ENCODE data around the gene ADAM10. TPM values are rescaled to one million over a fixed set of nuclear protein-coding genes. Genes with fewer than 3 reads are reported as not detected.

The ADAM10 gene
- total and polyA plus RNA-seq, 2 of the 4 experiments (the other 2 are of a cell fraction) = 110 to 185 TPM

DNA sequence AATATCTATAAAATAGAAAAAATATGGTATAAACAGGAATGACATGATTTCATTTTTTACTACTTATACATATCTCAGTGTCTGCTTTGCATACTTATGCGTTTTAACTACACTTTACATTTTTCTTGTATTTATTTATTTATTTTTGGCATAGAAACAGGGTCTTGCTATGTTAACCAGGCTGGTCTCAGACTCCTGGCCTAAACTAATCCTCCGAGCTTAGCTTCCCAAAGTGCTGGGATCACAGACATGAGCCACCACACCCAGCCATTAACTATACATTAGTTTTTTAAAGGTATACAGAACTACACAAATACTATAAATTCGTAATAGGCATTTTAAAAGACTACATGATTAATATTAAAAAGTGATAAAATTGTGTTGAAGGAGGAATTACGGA is 9.1 kb downstream of the ADAM10 start:
- no peak overlapping the region for H2AK9ac ChIP-seq (replicated peaks; ENCODE audit: low read depth, low read length, poor library complexity)
- peaks cover 80% of the 10 kb centered on the region for H4K20me1 ChIP-seq (ENCODE audit: insufficient read depth, low read length)
- in situ Hi-C loops (cut with MboI; ENCODE audit: low sequenced_read_pairs) (no loop called here), intact Hi-C loops (cut with micrococcal nuclease) (no loop called here), dilution Hi-C loops (cut with HindIII; ENCODE audit: low sequenced_read_pairs, unreplicated experiment) (no loop called here)
- ChIA-PET POLR2A (ENCODE audit: unreplicated experiment) (no interaction called here), CTCF (no interaction called here)
- peaks cover 0 to 69% of the 10 kb centered on the region in 2 experiments; a peak in 2 of 4 replicates for H3K79me1 ChIP-seq (ENCODE audit: low read depth in 1 of 2, low read length in 2 of 2)
- H3K36me3 ChIP-seq (ENCODE audit: control insufficient read depth, insufficient read depth, low read length) = no peaks in the 10 kb centered on the region
- H4K8ac ChIP-seq (ENCODE audit: low read depth in 2 of 2, low read length in 2 of 2) = no peak overlapping the region
- no peak overlapping the region for H2AFZ ChIP-seq (replicated peaks; ENCODE audit: low read length, poor library complexity)
- no peak overlapping the region for H3K18ac ChIP-seq (ENCODE audit: low read depth, low read length)
- peaks cover 14% of the 10 kb centered on the region for H3K9me1 ChIP-seq (ENCODE audit: insufficient read depth, low read length)
- no peak overlapping the region for H3K23ac ChIP-seq (ENCODE audit: low read depth, low read length)
- TF ChIP-seq, protein P1, sequence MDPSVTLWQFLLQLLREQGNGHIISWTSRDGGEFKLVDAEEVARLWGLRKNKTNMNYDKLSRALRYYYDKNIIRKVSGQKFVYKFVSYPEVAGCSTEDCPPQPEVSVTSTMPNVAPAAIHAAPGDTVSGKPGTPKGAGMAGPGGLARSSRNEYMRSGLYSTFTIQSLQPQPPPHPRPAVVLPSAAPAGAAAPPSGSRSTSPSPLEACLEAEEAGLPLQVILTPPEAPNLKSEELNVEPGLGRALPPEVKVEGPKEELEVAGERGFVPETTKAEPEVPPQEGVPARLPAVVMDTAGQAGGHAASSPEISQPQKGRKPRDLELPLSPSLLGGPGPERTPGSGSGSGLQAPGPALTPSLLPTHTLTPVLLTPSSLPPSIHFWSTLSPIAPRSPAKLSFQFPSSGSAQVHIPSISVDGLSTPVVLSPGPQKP (IDR thresholded peaks at IDR 0.05; ENCODE audit: borderline replicate concordance, low read depth, low read length) = no peak
- TF ChIP-seq, protein P2, sequence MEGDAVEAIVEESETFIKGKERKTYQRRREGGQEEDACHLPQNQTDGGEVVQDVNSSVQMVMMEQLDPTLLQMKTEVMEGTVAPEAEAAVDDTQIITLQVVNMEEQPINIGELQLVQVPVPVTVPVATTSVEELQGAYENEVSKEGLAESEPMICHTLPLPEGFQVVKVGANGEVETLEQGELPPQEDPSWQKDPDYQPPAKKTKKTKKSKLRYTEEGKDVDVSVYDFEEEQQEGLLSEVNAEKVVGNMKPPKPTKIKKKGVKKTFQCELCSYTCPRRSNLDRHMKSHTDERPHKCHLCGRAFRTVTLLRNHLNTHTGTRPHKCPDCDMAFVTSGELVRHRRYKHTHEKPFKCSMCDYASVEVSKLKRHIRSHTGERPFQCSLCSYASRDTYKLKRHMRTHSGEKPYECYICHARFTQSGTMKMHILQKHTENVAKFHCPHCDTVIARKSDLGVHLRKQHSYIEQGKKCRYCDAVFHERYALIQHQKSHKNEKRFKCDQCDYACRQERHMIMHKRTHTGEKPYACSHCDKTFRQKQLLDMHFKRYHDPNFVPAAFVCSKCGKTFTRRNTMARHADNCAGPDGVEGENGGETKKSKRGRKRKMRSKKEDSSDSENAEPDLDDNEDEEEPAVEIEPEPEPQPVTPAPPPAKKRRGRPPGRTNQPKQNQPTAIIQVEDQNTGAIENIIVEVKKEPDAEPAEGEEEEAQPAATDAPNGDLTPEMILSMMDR (conservative IDR thresholded peaks at IDR 0.05; ENCODE audit: low read depth, low read length) = no peak
- TF ChIP-seq SMC3 (IDR thresholded peaks at IDR 0.05; ENCODE audit: low read depth, low read length) (no peak), CEBPB (IDR thresholded peaks at IDR 0.05; ENCODE audit: low read depth, low read length) (no peak), CHD1 (IDR thresholded peaks at IDR 0.05; ENCODE audit: low read depth, low read length) (no peak), NFE2L2 (IDR thresholded peaks at IDR 0.05; ENCODE audit: low read depth, low read length) (no peak), RCOR1 (IDR thresholded peaks at IDR 0.05; ENCODE audit: insufficient replicate concordance, low read length) (no peak), POLR2A (IDR thresholded peaks at IDR 0.05; ENCODE audit: low read depth, low read length) (no peak), MXI1 (IDR thresholded peaks at IDR 0.05; ENCODE audit: borderline replicate concordance, low read depth, low read length) (no peak), MAFK (IDR thresholded peaks at IDR 0.05; ENCODE audit: low read depth, low read length) (no peak), RAD21 (IDR thresholded peaks at IDR 0.05; ENCODE audit: low read length) (no peak), BHLHE40 (IDR thresholded peaks at IDR 0.05; ENCODE audit: low read depth, low read length) (no peak), FOS (IDR thresholded peaks at IDR 0.05; ENCODE audit: low read depth, low read length) (no peak), RFX5 (IDR thresholded peaks at IDR 0.05; ENCODE audit: low read depth, low read length) (no peak), MAZ (IDR thresholded peaks at IDR 0.05; ENCODE audit: borderline replicate concordance, low read depth, low read length) (no peak)
- TF ChIP-seq, protein P3, sequence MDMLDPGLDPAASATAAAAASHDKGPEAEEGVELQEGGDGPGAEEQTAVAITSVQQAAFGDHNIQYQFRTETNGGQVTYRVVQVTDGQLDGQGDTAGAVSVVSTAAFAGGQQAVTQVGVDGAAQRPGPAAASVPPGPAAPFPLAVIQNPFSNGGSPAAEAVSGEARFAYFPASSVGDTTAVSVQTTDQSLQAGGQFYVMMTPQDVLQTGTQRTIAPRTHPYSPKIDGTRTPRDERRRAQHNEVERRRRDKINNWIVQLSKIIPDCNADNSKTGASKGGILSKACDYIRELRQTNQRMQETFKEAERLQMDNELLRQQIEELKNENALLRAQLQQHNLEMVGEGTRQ (IDR thresholded peaks at IDR 0.05; ENCODE audit: low read depth, low read length) = no peak
- H3K9ac ChIP-seq (ENCODE audit: low read depth, low read length) = no peak overlapping the region
- no peak overlapping the region for H2BK120ac ChIP-seq (ENCODE audit: low read depth, low read length)
- peaks cover 11% of the 10 kb centered on the region for H3K4me1 ChIP-seq (ENCODE audit: control insufficient read depth, insufficient read depth, low read length)
- no peak overlapping the region for H2AK5ac ChIP-seq (ENCODE audit: low read depth, low read length)
- 100% methylated on average over 1 of the region's 4 CpGs; no CpG with 5 or more reads in 1 of the 2 experiments for WGBS, 2 experiments (ENCODE audit: extremely low coverage in 2 of 2, insufficient read length in 1 of 2)
- no peak overlapping the region for H3K4me2 ChIP-seq (ENCODE audit: low read depth, low read length)
- no peak overlapping the region for H3K27ac ChIP-seq (ENCODE audit: insufficient read depth, low read length)
- no peaks in the 10 kb centered on the region for H3K27me3 ChIP-seq (ENCODE audit: control insufficient read depth, insufficient read depth, low read length)
- H3K9me3 ChIP-seq (ENCODE audit: control insufficient read depth, insufficient read depth, low read length) = no peaks in the 10 kb centered on the region
- H2BK15ac ChIP-seq (ENCODE audit: low read depth, low read length) = no peak overlapping the region
- H3K4me3 ChIP-seq (ENCODE audit: insufficient read depth, low read depth, low read length) = no peak overlapping the region
- H3K56ac ChIP-seq (ENCODE audit: extremely low read depth, insufficient read depth, low read length) = no peak overlapping the region
- H2BK20ac ChIP-seq (ENCODE audit: low read depth, low read length) = no peak overlapping the region
- BruUV-seq (replicated peaks) = no TSS peak
- no peak overlapping the region for H3K4ac ChIP-seq (ENCODE audit: low read depth, low read length)
- H4K91ac ChIP-seq (ENCODE audit: insufficient read depth, low read depth, low read length) = no peak overlapping the region
- no peak for ATAC-seq (ENCODE audit: low read depth)
- no peak overlapping the region for H3K14ac ChIP-seq (replicated peaks; ENCODE audit: low read depth, low read length)
- H2BK5ac ChIP-seq (ENCODE audit: low read depth, low read length, poor library complexity, severe bottlenecking) = no peak overlapping the region
- DNase-seq = no peak
- no peak overlapping the region for H4K5ac ChIP-seq (ENCODE audit: low read depth, low read length)
